ENCODE results near the gene ABCC1.

ABCC1 gene

DNA sequence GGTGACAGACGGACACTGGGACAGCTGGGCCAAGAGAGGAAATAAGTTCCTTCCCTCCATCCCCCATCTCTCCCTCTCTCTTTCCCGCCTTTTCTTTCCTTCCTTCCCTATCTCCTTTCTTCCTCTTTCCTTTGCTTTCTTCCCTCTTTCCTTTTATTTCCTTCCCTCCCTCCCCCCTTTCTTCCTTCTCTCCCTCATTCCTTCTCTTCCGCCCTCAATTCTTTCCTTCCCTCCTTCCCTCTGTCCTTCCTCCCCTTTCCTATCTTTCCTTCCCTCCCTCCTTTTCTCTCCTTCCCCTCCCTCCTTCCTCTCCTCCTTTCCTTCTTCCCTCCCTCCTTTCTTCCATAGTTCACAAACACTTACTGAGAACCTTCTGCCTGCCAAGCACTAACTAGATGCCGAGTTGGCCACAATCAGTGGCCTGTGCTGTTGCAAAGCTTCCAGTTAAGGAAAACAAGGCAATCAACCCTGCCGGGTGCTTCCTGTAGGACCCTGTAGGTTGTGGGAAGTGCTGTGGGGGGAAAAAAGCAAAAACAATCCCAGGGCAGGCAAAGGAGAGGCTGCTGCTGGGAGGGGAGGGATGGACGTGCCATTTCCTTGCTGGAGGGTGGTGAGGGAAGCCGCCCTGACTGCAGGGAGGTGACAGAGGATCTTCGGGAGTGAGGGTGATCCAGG is 242.2 kb downstream of the ABCC1 start:
- Histone ChIP-seq H3K27ac (ENCODE audit: low read depth, low read length) (no peak overlapping the region), H3K4me3 (ENCODE audit: low read depth, low read length) (no peak overlapping the region), H3K4me1 (ENCODE audit: control insufficient read depth, insufficient read depth, low read length) (no peaks in the 10 kb centered on the region), H3K9ac (ENCODE audit: low read depth, low read length) (no peak overlapping the region), H3K27me3 (ENCODE audit: control insufficient read depth, insufficient read depth, low read length) (no peaks in the 10 kb centered on the region), H3K36me3 (ENCODE audit: control insufficient read depth, insufficient read depth, low read length) (no peaks in the 10 kb centered on the region), H3K9me3 (ENCODE audit: control insufficient read depth, insufficient read depth, low read length) (no peaks in the 10 kb centered on the region)

All from HUES48 (cell line).